ENCODE data around the gene TET1.
"Not testable (repeated sequence)": the region's sequence is repeated elsewhere in the genome, so short reads cannot be mapped to it uniquely, and the experiment has no call there.

The TET1 gene

GRCh38 chr10:68562661-68563570 is 2.8 kb downstream of the TET1 start:
- Histone ChIP-seq H3K9ac (ENCODE audit: low read depth in 1 of 2, low read length in 2 of 2) (no peak overlapping the region), H3K27me3 (ENCODE audit: control insufficient read depth in 1 of 2, insufficient read depth in 2 of 2, low read length in 2 of 2) (peaks cover 10 to 28% of the 10 kb centered on the region in 2 donors), H3K4me1 (ENCODE audit: control insufficient read depth in 1 of 2, insufficient read depth in 2 of 2, low read length in 2 of 2) (peaks cover 4 to 6% of the 10 kb centered on the region in 2 donors), H3K36me3 (ENCODE audit: control insufficient read depth in 1 of 2, insufficient read depth in 2 of 2, low read length in 2 of 2) (no peaks in the 10 kb centered on the region), H3K27ac (ENCODE audit: low read depth, low read length) (no peak overlapping the region), H3K9me3 (ENCODE audit: control insufficient read depth in 1 of 2, low read length in 2 of 2) (no peaks in the 10 kb centered on the region), H3K4me3 (ENCODE audit: low read depth in 1 of 2, low read length in 2 of 2) (peak overlapping the region; percentile 19 to 61)

GRCh38 chr10:68564712-68565111 is 4.6 kb downstream of the TET1 start:
- no peak overlapping the region for H3K27ac ChIP-seq (ENCODE audit: low read depth, low read length)
- H3K4me3 ChIP-seq (ENCODE audit: low read depth in 1 of 2, low read length in 2 of 2) = no peak overlapping the region
- peaks cover under 1 to 6% of the 10 kb centered on the region in 2 donors for H3K4me1 ChIP-seq (ENCODE audit: control insufficient read depth in 1 of 2, insufficient read depth in 2 of 2, low read length in 2 of 2)
- no peaks in the 10 kb centered on the region for H3K9me3 ChIP-seq (ENCODE audit: control insufficient read depth in 1 of 2, low read length in 2 of 2)
- H3K9ac ChIP-seq (ENCODE audit: low read depth in 1 of 2, low read length in 2 of 2) = no peak overlapping the region
- peaks cover 10 to 23% of the 10 kb centered on the region in 2 donors for H3K27me3 ChIP-seq (ENCODE audit: control insufficient read depth in 1 of 2, insufficient read depth in 2 of 2, low read length in 2 of 2)
- H3K36me3 ChIP-seq (ENCODE audit: control insufficient read depth in 1 of 2, insufficient read depth in 2 of 2, low read length in 2 of 2) = no peaks in the 10 kb centered on the region

- H3K4me1 ChIP-seq (ENCODE audit: control insufficient read depth in 1 of 2, insufficient read depth in 2 of 2, low read length in 2 of 2) = peaks cover 0 to 6% of the 10 kb centered on the region in 2 donors
- H3K27me3 ChIP-seq (ENCODE audit: control insufficient read depth in 1 of 2, insufficient read depth in 2 of 2, low read length in 2 of 2) = peaks cover 10 to 15% of the 10 kb centered on the region in 2 donors
- no peaks in the 10 kb centered on the region for H3K9me3 ChIP-seq (ENCODE audit: control insufficient read depth in 1 of 2, low read length in 2 of 2)
- no peak overlapping the region for H3K9ac ChIP-seq (ENCODE audit: low read depth in 1 of 2, low read length in 2 of 2)
- no peak overlapping the region for H3K27ac ChIP-seq (ENCODE audit: low read depth, low read length)
- no peaks in the 10 kb centered on the region for H3K36me3 ChIP-seq (ENCODE audit: control insufficient read depth in 1 of 2, insufficient read depth in 2 of 2, low read length in 2 of 2)
- H3K4me3 ChIP-seq (ENCODE audit: low read depth in 1 of 2, low read length in 2 of 2) = no peak overlapping the region
Measured at GRCh38 chr10:68565658-68566057, 5.5 kb downstream of the TET1 start.

GRCh38 chr10:68566351-68566750 is 6.2 kb downstream of the TET1 start:
- Histone ChIP-seq H3K4me1 (ENCODE audit: control insufficient read depth in 1 of 2, insufficient read depth in 2 of 2, low read length in 2 of 2) (peaks cover 0 to 1% of the 10 kb centered on the region in 2 donors), H3K27me3 (ENCODE audit: control insufficient read depth in 1 of 2, insufficient read depth in 2 of 2, low read length in 2 of 2) (peaks cover 6 to 9% of the 10 kb centered on the region in 2 donors), H3K27ac (ENCODE audit: low read depth, low read length) (no peak overlapping the region)

GRCh38 chr10:68566955-68567354 is 6.8 kb downstream of the TET1 start:
- H3K9me3 ChIP-seq (ENCODE audit: control insufficient read depth in 1 of 2, low read length in 2 of 2) = no peaks in the 10 kb centered on the region
- no peak overlapping the region for H3K4me3 ChIP-seq (ENCODE audit: low read depth in 1 of 2, low read length in 2 of 2)
- no peak overlapping the region for H3K27ac ChIP-seq (ENCODE audit: low read depth, low read length)

More at GRCh38 chr10:68566351-68566750, 6.2 kb downstream of the TET1 start:
- no peak overlapping the region for H3K4me3 ChIP-seq (ENCODE audit: low read depth in 1 of 2, low read length in 2 of 2)
- no peaks in the 10 kb centered on the region for H3K36me3 ChIP-seq (ENCODE audit: control insufficient read depth in 1 of 2, insufficient read depth in 2 of 2, low read length in 2 of 2)
- no peaks in the 10 kb centered on the region for H3K9me3 ChIP-seq (ENCODE audit: control insufficient read depth in 1 of 2, low read length in 2 of 2)
- H3K9ac ChIP-seq (ENCODE audit: low read depth in 1 of 2, low read length in 2 of 2) = no peak overlapping the region

GRCh38 chr10:68572151-68572550 is 12.0 kb downstream of the TET1 start:
- H3K27ac ChIP-seq (ENCODE audit: low read depth, low read length) = no peak overlapping the region
- no peak overlapping the region for H3K9ac ChIP-seq (ENCODE audit: low read depth in 1 of 2, low read length in 2 of 2)
- H3K27me3 ChIP-seq (ENCODE audit: control insufficient read depth in 1 of 2, insufficient read depth in 2 of 2, low read length in 2 of 2) = no peaks in the 10 kb centered on the region
- no peak overlapping the region for H3K4me3 ChIP-seq (ENCODE audit: low read depth in 1 of 2, low read length in 2 of 2)
- no peaks in the 10 kb centered on the region for H3K36me3 ChIP-seq (ENCODE audit: control insufficient read depth in 1 of 2, insufficient read depth in 2 of 2, low read length in 2 of 2)
- H3K9me3 ChIP-seq (ENCODE audit: control insufficient read depth in 1 of 2, low read length in 2 of 2) = no peaks in the 10 kb centered on the region
- no peaks in the 10 kb centered on the region for H3K4me1 ChIP-seq (ENCODE audit: control insufficient read depth in 1 of 2, insufficient read depth in 2 of 2, low read length in 2 of 2)

More at GRCh38 chr10:68566955-68567354, 6.8 kb downstream of the TET1 start:
- H3K27me3 ChIP-seq (ENCODE audit: control insufficient read depth in 1 of 2, insufficient read depth in 2 of 2, low read length in 2 of 2) = peaks cover 3 to 4% of the 10 kb centered on the region in 2 donors
- no peaks in the 10 kb centered on the region for H3K4me1 ChIP-seq (ENCODE audit: control insufficient read depth in 1 of 2, insufficient read depth in 2 of 2, low read length in 2 of 2)
- no peaks in the 10 kb centered on the region for H3K36me3 ChIP-seq (ENCODE audit: control insufficient read depth in 1 of 2, insufficient read depth in 2 of 2, low read length in 2 of 2)
- H3K9ac ChIP-seq (ENCODE audit: low read depth in 1 of 2, low read length in 2 of 2) = no peak overlapping the region

GRCh38 chr10:68574051-68574450 is 13.9 kb downstream of the TET1 start:
- H3K36me3 ChIP-seq (ENCODE audit: control insufficient read depth in 1 of 2, insufficient read depth in 2 of 2, low read length in 2 of 2) = no peaks in the 10 kb centered on the region
- H3K27me3 ChIP-seq (ENCODE audit: control insufficient read depth in 1 of 2, insufficient read depth in 2 of 2, low read length in 2 of 2) = no peaks in the 10 kb centered on the region
- H3K4me3 ChIP-seq (ENCODE audit: low read depth in 1 of 2, low read length in 2 of 2) = no peak overlapping the region
- no peaks in the 10 kb centered on the region for H3K9me3 ChIP-seq (ENCODE audit: control insufficient read depth in 1 of 2, low read length in 2 of 2)
- no peak overlapping the region for H3K27ac ChIP-seq (ENCODE audit: low read depth, low read length)
- no peaks in the 10 kb centered on the region for H3K4me1 ChIP-seq (ENCODE audit: control insufficient read depth in 1 of 2, insufficient read depth in 2 of 2, low read length in 2 of 2)
- no peak overlapping the region for H3K9ac ChIP-seq (ENCODE audit: low read depth in 1 of 2, low read length in 2 of 2)

GRCh38 chr10:68576118-68576517 is 16.0 kb downstream of the TET1 start:
- Histone ChIP-seq H3K36me3 (ENCODE audit: control insufficient read depth in 1 of 2, insufficient read depth in 2 of 2, low read length in 2 of 2) (no peaks in the 10 kb centered on the region), H3K9me3 (ENCODE audit: control insufficient read depth in 1 of 2, low read length in 2 of 2) (no peaks in the 10 kb centered on the region), H3K4me3 (ENCODE audit: low read depth in 1 of 2, low read length in 2 of 2) (no peak overlapping the region), H3K9ac (ENCODE audit: low read depth in 1 of 2, low read length in 2 of 2) (no peak overlapping the region), H3K27me3 (ENCODE audit: control insufficient read depth in 1 of 2, insufficient read depth in 2 of 2, low read length in 2 of 2) (no peaks in the 10 kb centered on the region), H3K4me1 (ENCODE audit: control insufficient read depth in 1 of 2, insufficient read depth in 2 of 2, low read length in 2 of 2) (no peaks in the 10 kb centered on the region), H3K27ac (ENCODE audit: low read depth, low read length) (no peak overlapping the region)

GRCh38 chr10:68578974-68579373 is 18.8 kb downstream of the TET1 start:
- H3K9me3 ChIP-seq (ENCODE audit: control insufficient read depth in 1 of 2, low read length in 2 of 2) = no peaks in the 10 kb centered on the region
- H3K4me1 ChIP-seq (ENCODE audit: control insufficient read depth in 1 of 2, insufficient read depth in 2 of 2, low read length in 2 of 2) = no peaks in the 10 kb centered on the region
- H3K27ac ChIP-seq (ENCODE audit: low read depth, low read length) = no peak overlapping the region

GRCh38 chr10:68584187-68584586 is 24.1 kb downstream of the TET1 start:
- not testable (repeated sequence) for H3K4me1 ChIP-seq (ENCODE audit: control insufficient read depth in 1 of 2, insufficient read depth in 2 of 2, low read length in 2 of 2)

More at GRCh38 chr10:68578974-68579373, 18.8 kb downstream of the TET1 start:
- no peaks in the 10 kb centered on the region for H3K36me3 ChIP-seq (ENCODE audit: control insufficient read depth in 1 of 2, insufficient read depth in 2 of 2, low read length in 2 of 2)
- H3K27me3 ChIP-seq (ENCODE audit: control insufficient read depth in 1 of 2, insufficient read depth in 2 of 2, low read length in 2 of 2) = no peaks in the 10 kb centered on the region
- no peak overlapping the region for H3K4me3 ChIP-seq (ENCODE audit: low read depth in 1 of 2, low read length in 2 of 2)
- no peak overlapping the region for H3K9ac ChIP-seq (ENCODE audit: low read depth in 1 of 2, low read length in 2 of 2)

More at GRCh38 chr10:68584187-68584586, 24.1 kb downstream of the TET1 start:
- H3K36me3 ChIP-seq (ENCODE audit: control insufficient read depth in 1 of 2, insufficient read depth in 2 of 2, low read length in 2 of 2); H3K27ac ChIP-seq (ENCODE audit: low read depth, low read length); H3K9me3 ChIP-seq (ENCODE audit: control insufficient read depth in 1 of 2, low read length in 2 of 2); H3K4me3 ChIP-seq (ENCODE audit: low read depth in 1 of 2, low read length in 2 of 2); H3K9ac ChIP-seq (ENCODE audit: low read depth in 1 of 2, low read length in 2 of 2); H3K27me3 ChIP-seq (ENCODE audit: control insufficient read depth in 1 of 2, insufficient read depth in 2 of 2, low read length in 2 of 2): not testable (repeated sequence)
